Middle frontal gyrus (tissue), 1 donor: ENCODE data around the gene PTPRD.

Experiments used
- DNase-seq: peaks from one replicate; pipeline ENCODE4 v3.0.0-alpha.2; 2015; ENCODE audit warnings: low spot score; ENCODE audit errors: extremely low spot score

PTPRD gene

GRCh38 chr9:8800196-8800595 is 1812.6 kb downstream of the PTPRD start:
- DNase-seq: no peak

DNA sequence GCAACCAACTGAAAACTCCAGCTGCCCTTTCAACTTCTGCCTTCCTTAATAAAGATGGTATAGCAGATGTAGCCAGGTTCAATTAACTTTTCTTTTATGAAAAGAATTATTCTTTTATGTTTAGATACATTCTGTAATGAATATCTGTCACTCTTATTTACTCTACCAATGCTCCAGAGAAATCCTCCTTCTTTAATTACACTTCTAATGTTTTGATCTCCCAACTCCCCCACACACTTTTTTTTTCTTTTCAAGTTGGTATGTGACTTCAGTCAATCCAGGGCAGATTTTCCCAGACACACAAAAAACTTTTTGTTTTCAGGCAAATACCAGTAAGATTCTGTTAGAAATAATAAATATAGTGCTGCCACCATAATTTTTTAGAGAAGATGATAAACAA is 1813.2 kb downstream of the PTPRD start:
- DNase-seq: no peak

DNA sequence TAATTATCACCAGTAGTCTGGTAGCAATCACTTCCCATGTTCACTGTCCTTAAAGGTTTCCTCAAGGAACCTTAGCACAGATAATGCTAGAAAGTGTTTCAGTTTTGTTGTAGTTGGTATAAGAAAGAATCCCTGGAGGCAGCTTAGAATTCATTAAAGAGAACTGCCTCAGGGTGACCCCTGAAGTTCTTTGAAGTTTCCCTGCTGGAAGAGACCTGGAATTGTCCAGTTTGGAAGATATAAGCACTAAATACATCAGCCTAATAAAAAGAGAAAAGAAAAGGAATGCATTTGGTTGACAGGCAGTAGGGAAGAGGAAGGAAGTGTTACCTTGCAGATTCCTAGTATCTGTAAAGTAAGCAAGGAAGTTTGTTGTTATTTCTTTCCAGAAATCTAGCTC is 1813.6 kb downstream of the PTPRD start:
- no peak for DNase-seq

GRCh38 chr9:8784838-8785237 is 1828.0 kb downstream of the PTPRD start:
- DNase-seq: no peak

DNA sequence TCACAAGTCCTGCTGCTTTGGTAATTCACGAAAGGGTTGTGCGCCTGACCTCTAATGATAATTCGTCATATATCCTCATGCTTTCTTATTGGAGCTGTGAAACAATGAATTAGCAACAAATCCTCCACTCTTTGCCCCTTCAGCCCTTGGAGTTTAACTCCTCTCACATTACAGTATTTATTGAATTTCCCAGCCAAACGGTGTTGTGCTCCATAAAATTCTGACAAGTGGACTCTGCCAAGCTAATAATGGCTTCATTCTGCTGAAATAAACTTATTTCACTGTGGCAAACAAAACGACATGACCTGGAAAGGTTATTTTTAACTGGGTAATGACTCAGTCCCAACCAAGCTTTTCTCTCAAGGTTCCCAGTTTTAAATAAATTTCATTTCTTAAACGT is 1828.9 kb downstream of the PTPRD start:
- DNase-seq: no peak

GRCh38 chr9:8782237-8782636 is 1830.6 kb downstream of the PTPRD start:
- no peak for DNase-seq

DNA sequence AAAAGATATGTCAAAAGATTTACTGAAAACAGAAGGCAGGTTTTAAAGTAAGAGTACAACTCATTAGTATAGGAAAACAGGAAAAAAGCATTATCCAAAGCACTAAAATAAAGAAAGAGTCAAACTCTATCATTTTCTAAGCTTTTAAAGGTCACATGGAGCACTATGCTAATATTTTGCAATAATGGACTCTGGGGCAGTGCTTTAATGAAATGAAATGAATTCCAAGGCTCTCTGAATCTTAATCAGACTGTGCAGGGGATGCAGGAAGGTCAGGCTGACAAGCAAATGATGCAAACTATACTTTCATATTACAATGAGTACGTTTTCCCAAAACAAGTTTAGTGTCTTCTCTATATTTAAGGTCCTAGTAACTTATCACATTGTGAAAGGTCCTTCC is 1831.3 kb downstream of the PTPRD start:
- no peak for DNase-seq

- DNase-seq: no peak
These were observed 1832.4 kb downstream of the PTPRD start for GRCh38 chr9:8780386-8780785.

DNA sequence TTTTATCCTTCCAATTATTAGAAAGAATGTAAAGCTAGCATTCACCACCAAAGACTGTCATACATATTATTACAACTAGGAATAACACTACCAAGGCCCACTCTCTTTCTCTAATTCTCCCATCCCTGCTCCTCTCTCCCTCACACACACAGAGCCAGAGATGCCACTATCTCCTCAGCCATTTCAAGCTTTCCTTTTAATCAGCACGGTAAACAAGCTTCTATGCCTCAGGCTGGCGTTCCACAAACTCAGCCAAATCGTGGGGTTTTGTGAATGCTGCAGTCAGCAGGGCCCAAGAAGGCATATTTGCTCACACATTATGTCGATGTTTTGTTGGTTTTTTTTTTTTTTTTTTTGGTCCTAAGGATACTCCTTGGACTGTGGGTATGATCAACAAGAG is 1833.3 kb downstream of the PTPRD start:
- DNase-seq: no peak

GRCh38 chr9:8778356-8778755 is 1834.4 kb downstream of the PTPRD start:
- DNase-seq: no peak

GRCh38 chr9:8772302-8772701 is 1840.5 kb downstream of the PTPRD start:
- DNase-seq: no peak

DNA sequence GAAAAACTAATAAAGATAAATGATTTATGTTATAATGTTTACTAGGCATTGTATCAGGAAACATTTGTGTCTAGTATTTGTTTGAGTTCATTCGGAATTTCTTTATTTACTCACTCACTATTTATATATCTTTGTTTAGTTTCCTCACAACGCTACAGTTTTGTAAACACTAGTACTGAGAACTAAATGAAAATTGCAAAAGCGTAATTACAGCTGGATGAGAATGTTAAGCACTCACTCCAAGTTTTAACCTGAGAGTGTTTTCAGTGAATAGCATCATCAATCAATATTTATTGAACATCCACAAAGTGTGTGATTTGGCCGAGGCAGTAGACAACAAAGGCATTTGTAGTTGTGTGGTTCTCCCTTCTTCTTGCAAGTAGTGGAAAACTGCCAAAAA is 1843.6 kb downstream of the PTPRD start:
- no peak for DNase-seq

DNA sequence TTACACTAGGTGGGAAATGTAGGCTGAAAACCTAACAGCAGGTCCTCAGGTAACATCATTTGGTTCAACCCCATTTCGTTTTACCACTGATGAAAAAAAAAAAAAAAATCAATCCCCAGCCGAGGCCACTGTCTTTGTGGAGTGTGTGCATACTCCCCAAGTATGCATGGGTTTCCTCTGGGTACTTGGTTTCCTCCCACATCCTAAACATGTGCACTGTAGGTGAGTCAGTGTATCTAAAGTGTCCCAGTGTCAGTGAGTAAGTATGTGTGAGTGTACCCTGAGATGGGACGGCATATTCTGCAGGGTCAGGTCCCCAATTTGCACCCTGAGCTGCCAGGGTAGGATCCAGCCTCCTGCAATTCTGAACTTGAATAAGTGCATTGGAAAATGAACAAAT is 1846.7 kb downstream of the PTPRD start:
- no peak for DNase-seq

- DNase-seq: no peak
These were observed 1848.8 kb downstream of the PTPRD start for GRCh38 chr9:8764051-8764450.

- no peak for DNase-seq
These were observed 1850.2 kb downstream of the PTPRD start for GRCh38 chr9:8762479-8763085.

DNA sequence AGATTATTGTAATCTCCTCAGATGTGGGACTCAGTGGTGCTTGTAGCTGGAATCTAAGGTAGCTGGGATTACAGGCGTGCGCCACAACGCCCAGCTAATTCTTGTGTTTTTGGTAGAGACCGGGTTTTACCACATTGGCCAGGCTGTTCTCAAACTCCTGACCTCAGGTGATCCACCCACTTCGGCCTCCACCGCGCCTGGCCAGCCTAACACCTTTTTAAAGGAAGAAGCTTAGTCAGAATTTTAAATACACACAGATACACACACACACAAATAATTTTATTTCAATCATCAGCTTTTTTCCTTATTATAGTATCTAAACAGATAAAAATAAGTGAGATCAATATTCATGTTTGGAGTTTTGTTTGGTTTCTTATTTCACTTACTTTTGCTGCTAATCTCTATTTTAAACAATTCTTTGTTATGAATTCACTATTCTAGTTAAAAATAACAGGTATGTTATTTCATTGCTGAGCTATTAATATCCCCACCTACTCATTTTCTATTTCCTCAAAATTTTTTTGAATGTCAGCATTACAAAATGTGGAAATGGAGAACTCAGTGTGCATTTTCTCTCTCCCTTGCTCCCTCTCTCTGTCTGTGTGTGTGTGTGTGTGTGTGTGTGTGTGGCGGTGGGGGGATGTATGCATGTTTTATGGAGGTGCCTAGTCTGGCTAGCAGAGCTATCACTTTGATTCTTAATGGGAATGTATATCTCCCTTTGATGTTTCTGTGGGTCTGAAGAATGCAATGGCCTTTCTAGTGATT is 1852.6 kb downstream of the PTPRD start:
- DNase-seq: no peak

- DNase-seq: no peak
These were observed 1854.9 kb downstream of the PTPRD start for GRCh38 chr9:8757881-8758280.

GRCh38 chr9:8754751-8755150 is 1858.1 kb downstream of the PTPRD start:
- no peak for DNase-seq

GRCh38 chr9:8751406-8751930 is 1861.3 kb downstream of the PTPRD start:
- no peak for DNase-seq

DNA sequence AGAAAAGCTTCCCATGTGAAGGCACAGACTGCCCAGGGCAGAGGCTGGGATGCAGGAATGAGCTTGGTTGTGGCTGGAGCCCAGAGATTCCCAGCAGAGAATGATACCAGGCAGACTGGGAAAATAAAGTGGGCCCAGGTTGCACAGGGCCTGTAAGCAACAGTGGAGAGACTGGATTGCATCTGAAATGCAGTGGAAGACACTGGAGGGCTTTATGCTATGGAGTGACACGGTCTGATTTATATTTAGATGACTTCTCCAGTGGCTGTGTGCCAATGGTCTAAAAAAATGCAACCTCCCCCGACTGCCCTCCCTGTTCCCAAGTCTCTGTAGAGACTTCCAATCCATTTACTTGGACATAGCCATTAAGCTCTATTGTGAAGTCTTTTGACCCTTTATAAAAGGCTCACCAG is 1862.2 kb downstream of the PTPRD start:
- no peak for DNase-seq

GRCh38 chr9:8745347-8745746 is 1867.5 kb downstream of the PTPRD start:
- DNase-seq: no peak

GRCh38 chr9:8738945-8739344 is 1873.9 kb downstream of the PTPRD start:
- no peak for DNase-seq

- DNase-seq: no peak
These were observed 1876.0 kb downstream of the PTPRD start for GRCh38 chr9:8736805-8737204.
